B cell (primary cell): ENCODE results near the gene ABCC1. TPM values are rescaled to one million over a fixed set of nuclear protein-coding genes. Genes with fewer than 3 reads are reported as not detected.

Source experiments
- ATAC-seq: fragments of 200-7000 bp; cut with Tn5 transposase; one replicate; pipeline ENCODE4 v1.10.0; 2021; ENCODE audit warnings: low read depth, mild to moderate bottlenecking, moderate number of reproducible peaks, moderate library complexity
- CTCF ChIA-PET: fragments of 350-600 bp; sonication (Branson Sonifier 250); formaldehyde crosslinking; loops from one replicate; lab custom pipeline; 2021; ENCODE audit warnings: antibody characterized with exemption, inconsistent platforms; lab: Charles Lee
- POLR2A ChIA-PET: fragments of 350-600 bp; sonication (Branson Sonifier 250); formaldehyde crosslinking; loops from one replicate; lab custom pipeline; 2021; ENCODE audit warnings: antibody characterized with exemption; lab: Charles Lee
- DNase-seq: peaks from one replicate; pipeline ENCODE4 v3.0.0; 2013
- H2AFZ ChIP-seq: 2 replicates; pipeline ENCODE4 v1.6.1; 2012; ENCODE audit warnings: mild to moderate bottlenecking, low read depth, low read length; ENCODE audit not compliant: insufficient read depth, poor library complexity, severe bottlenecking
- H3K27ac ChIP-seq, 2 donors: 1 replicate in 1 of 2; 2 replicates in 1 of 2; pipeline ENCODE4 v1.5.1; 2012 to 2013; ENCODE audit warnings: low read length in 2 of 2, mild to moderate bottlenecking in 2 of 2, moderate library complexity in 1 of 2
- H3K27me3 ChIP-seq, 4 experiments: fragments of 200-600 bp in 1 of 4; sonication (generic) in 1 of 4; replicated peaks in 1 of 4; 1 replicate in 2 of 4; 2 replicates in 2 of 4; pipeline versions ENCODE4 v1.6.1 to v1.7.0; 2013 to 2016; ENCODE audit warnings: low read length in 3 of 4, mild to moderate bottlenecking in 2 of 4, mixed read lengths in 1 of 4, moderate library complexity in 1 of 4; ENCODE audit not compliant: insufficient read depth in 4 of 4, control insufficient read depth in 3 of 4; ENCODE audit errors: control extremely low read depth in 1 of 4
- H3K36me3 ChIP-seq, 2 experiments: replicated peaks in 1 of 2; 1 replicate in 1 of 2; 2 replicates in 1 of 2; pipeline versions ENCODE4 v1.6.1 to v1.7.1; 2013; ENCODE audit warnings: low read length in 1 of 2; ENCODE audit not compliant: insufficient read depth in 2 of 2, control insufficient read depth in 1 of 2; ENCODE audit errors: control extremely low read depth in 1 of 2, extremely low read depth in 1 of 2
- H3K4me1 ChIP-seq, 2 donors: fragments of 200-600 bp in 1 of 2; sonication (generic) in 1 of 2; 1 replicate in 1 of 2; 2 replicates in 1 of 2; pipeline versions ENCODE4 v1.5.1 to v1.6.1; 2013 to 2017; ENCODE audit warnings: low read length in 2 of 2; ENCODE audit not compliant: control insufficient read depth in 2 of 2, insufficient read depth in 2 of 2
- H3K4me2 ChIP-seq: replicated peaks from 2 replicates; pipeline ENCODE3; 2012; ENCODE audit warnings: mild to moderate bottlenecking, low read depth, low read length; ENCODE audit not compliant: poor library complexity, severe bottlenecking
- H3K4me3 ChIP-seq, 5 experiments: fragments of 200-600 bp in 1 of 5; sonication (generic) in 1 of 5; 1 replicate in 3 of 5; 2 replicates in 2 of 5; pipeline versions ENCODE4 v1.5.1 to v1.7.0; 2011 to 2016; ENCODE audit warnings: low read length in 4 of 5, mild to moderate bottlenecking in 4 of 5, low read depth in 2 of 5, control low read depth in 1 of 5, moderate library complexity in 1 of 5; ENCODE audit not compliant: insufficient read depth in 1 of 5; ENCODE audit errors: control extremely low read depth in 1 of 5, extremely low read depth in 1 of 5
- H3K79me2 ChIP-seq: fragments of 200-600 bp; sonication (generic); one replicate; pipeline ENCODE4 v1.6.0; 2016; ENCODE audit warnings: low read length; ENCODE audit not compliant: control insufficient read depth, insufficient read depth
- H3K9ac ChIP-seq: fragments of 200-600 bp; sonication (generic); 2 replicates; pipeline ENCODE4 v1.6.1; 2017; ENCODE audit warnings: mild to moderate bottlenecking, low read length, moderate library complexity
- H3K9me3 ChIP-seq, 3 donors: one replicate each; pipeline versions ENCODE4 v1.6.1 to v1.7.1; 2013; ENCODE audit warnings: low read length in 2 of 3; ENCODE audit not compliant: control insufficient read depth in 2 of 3, insufficient read depth in 1 of 3; ENCODE audit errors: control extremely low read depth in 1 of 3
- H4K20me1 ChIP-seq: 2 replicates; pipeline ENCODE4 v1.6.0; 2012; ENCODE audit warnings: mild to moderate bottlenecking, low read length; ENCODE audit not compliant: insufficient read depth, control insufficient read depth, poor library complexity, severe bottlenecking
- H3K27ac Mint-ChIP-seq: one replicate; pipeline ENCODE4 v1.8.0; 2021; ENCODE audit warnings: mixed read lengths
- H3K27me3 Mint-ChIP-seq: one replicate; pipeline ENCODE4 v1.8.0; 2021; ENCODE audit warnings: mixed read lengths
- H3K4me1 Mint-ChIP-seq: one replicate; pipeline ENCODE4 v1.8.0; 2021; ENCODE audit warnings: mixed read lengths
- H3K4me3 Mint-ChIP-seq: one replicate; pipeline ENCODE4 v1.8.0; 2021; ENCODE audit warnings: mixed read lengths
- H3K9me3 Mint-ChIP-seq: one replicate; pipeline ENCODE4 v1.8.0; 2022; ENCODE audit warnings: mixed read lengths; ENCODE audit not compliant: insufficient read depth
- EZH2 ChIP-seq: IDR thresholded peaks from 2 replicates; pipeline ENCODE4 v1.6.1; 2012; ENCODE audit warnings: borderline replicate concordance, low read depth, mild to moderate bottlenecking, moderate library complexity, low read length; ENCODE audit not compliant: insufficient read depth, poor library complexity, severe bottlenecking
- WGBS: methylation state at CpG from one replicate; pipeline ENCODE4 v1.1.5; 2013; ENCODE audit warnings: missing lambda C conversion rate; ENCODE audit not compliant: insufficient coverage; 5-methylcytosine and 5-hydroxymethylcytosine counted together
- intact Hi-C: fragments of 100-400 bp; cut with micrococcal nuclease; formaldehyde crosslinking; loops from one replicate; pipeline ENCODE4 v1.10.0; 2022
- polyA plus RNA-seq: library from polyadenylated mRNA; depleted of rRNA; stranded (reverse); fragments of >200 nt; gene quantifications from 2 replicates; pipeline ENCODE4 v1.2.3, GENCODE V29; 2012
- total RNA-seq, 2 donors: library from RNA; stranded (reverse); fragments of 120-200 nt in 1 of 2; gene quantifications; 1 replicate in 1 of 2; 2 replicates in 1 of 2; pipeline versions ENCODE4 v1.2.3 to v1.2.4, GENCODE V29; 2013 to 2022
- TF ChIP-seq, protein P1 (sequence below): fragments of 200-600 bp; IDR thresholded peaks from one replicate; pipeline ENCODE4 v1.8.0; 2022; ENCODE audit warnings: antibody characterized with exemption, mild to moderate bottlenecking

ABCC1 gene
- total and polyA plus RNA-seq, 2 donors (not counting 1 experiment from before 2014, with no cell fraction given): 21.8 to 73.0 TPM

GRCh38 chr16:15986261-15986660, 36.8 kb downstream of the ABCC1 start:
- Mint-ChIP-seq H3K4me1 (peaks cover 47% of the 10 kb centered on the region), H3K9me3 (peaks cover 6% of the 10 kb centered on the region), H3K27me3 (no peaks in the 10 kb centered on the region), H3K4me3 (no peak overlapping the region), H3K27ac (no peak overlapping the region)
- no peak overlapping the region for H3K4me2 ChIP-seq
- H3K9ac ChIP-seq: no peak overlapping the region
- peaks cover 100% of the 10 kb centered on the region for H3K79me2 ChIP-seq
- peaks cover 0 to 15% (median 13%) of the 10 kb centered on the region in 3 donors for H3K9me3 ChIP-seq
- intact Hi-C loops: no loop called here
- peaks cover 0 to 4% of the 10 kb centered on the region in 2 experiments for H3K36me3 ChIP-seq
- H3K27ac ChIP-seq: no peak overlapping the region
- ChIA-PET CTCF (no interaction called here), POLR2A (no interaction called here)
- H3K27me3 ChIP-seq: no peaks in the 10 kb centered on the region
- TF ChIP-seq EZH2: no peak
- TF ChIP-seq, protein P1, sequence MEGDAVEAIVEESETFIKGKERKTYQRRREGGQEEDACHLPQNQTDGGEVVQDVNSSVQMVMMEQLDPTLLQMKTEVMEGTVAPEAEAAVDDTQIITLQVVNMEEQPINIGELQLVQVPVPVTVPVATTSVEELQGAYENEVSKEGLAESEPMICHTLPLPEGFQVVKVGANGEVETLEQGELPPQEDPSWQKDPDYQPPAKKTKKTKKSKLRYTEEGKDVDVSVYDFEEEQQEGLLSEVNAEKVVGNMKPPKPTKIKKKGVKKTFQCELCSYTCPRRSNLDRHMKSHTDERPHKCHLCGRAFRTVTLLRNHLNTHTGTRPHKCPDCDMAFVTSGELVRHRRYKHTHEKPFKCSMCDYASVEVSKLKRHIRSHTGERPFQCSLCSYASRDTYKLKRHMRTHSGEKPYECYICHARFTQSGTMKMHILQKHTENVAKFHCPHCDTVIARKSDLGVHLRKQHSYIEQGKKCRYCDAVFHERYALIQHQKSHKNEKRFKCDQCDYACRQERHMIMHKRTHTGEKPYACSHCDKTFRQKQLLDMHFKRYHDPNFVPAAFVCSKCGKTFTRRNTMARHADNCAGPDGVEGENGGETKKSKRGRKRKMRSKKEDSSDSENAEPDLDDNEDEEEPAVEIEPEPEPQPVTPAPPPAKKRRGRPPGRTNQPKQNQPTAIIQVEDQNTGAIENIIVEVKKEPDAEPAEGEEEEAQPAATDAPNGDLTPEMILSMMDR: no peak
- H2AFZ ChIP-seq: no peak overlapping the region
- 99% methylated on average over 6 of the region's 9 CpGs for WGBS
- peaks cover 68% of the 10 kb centered on the region for H4K20me1 ChIP-seq
- no peaks in the 10 kb centered on the region for H3K4me1 ChIP-seq
- H3K4me3 ChIP-seq: no peak overlapping the region
- no peak for DNase-seq
- no peak for ATAC-seq

GRCh38 chr16:15988268-15989013, 39.0 kb downstream of the ABCC1 start:
- no peak overlapping the region for H3K4me3 Mint-ChIP-seq
- Histone ChIP-seq H3K79me2 (peaks cover 99% of the 10 kb centered on the region), H3K9me3 (no peaks in the 10 kb centered on the region), H4K20me1 (peaks cover 54% of the 10 kb centered on the region), H3K27ac (no peak overlapping the region), H3K4me3 (no peak overlapping the region), H3K4me2 (no peak overlapping the region), H3K27me3 (no peaks in the 10 kb centered on the region), H2AFZ (no peak overlapping the region), H3K9ac (no peak overlapping the region), H3K4me1 (no peaks in the 10 kb centered on the region), H3K36me3 (peaks cover 0 to 6% of the 10 kb centered on the region in 2 experiments)
- peaks cover 45% of the 10 kb centered on the region for H3K4me1 Mint-ChIP-seq
- ChIA-PET CTCF (no interaction called here), POLR2A (interaction anchor here (0.6 kb wide), 1 partner anchor 9 kb away, joined by 3 read pairs; no protein-coding TSS in a partner anchor)
- no peaks in the 10 kb centered on the region for H3K9me3 Mint-ChIP-seq
- H3K27me3 Mint-ChIP-seq: no peaks in the 10 kb centered on the region
- no peak for TF ChIP-seq EZH2
- TF ChIP-seq, protein P1: no peak
- no peak overlapping the region for H3K27ac Mint-ChIP-seq
- ATAC-seq: no peak
- no peak for DNase-seq
- intact Hi-C loops: no loop called here
- 79% methylated on average over 5 of the region's 5 CpGs for WGBS
